ENCODE measurements around the gene GATAD2B.
A peak's percentile ranks its signal among the peaks of the same experiment; 100 is the strongest.

Gene GATAD2B

GRCh38 chr1:153922972-153923925 is at the start of gene GATAD2B:
Gene GATAD2B (minus strand): TSS chr1:153922972. CDS start chr1:153828347, 94,625 bp downstream.
- DNase-seq, result peak; percentile 100

GRCh38 chr1:153970346-153970745 is 47.6 kb upstream of the GATAD2B start:
- no peak for DNase-seq

- no peak for DNase-seq
These were observed 46.2 kb upstream of the GATAD2B start for GRCh38 chr1:153968972-153969371.

GRCh38 chr1:153968408-153968807 is 45.6 kb upstream of the GATAD2B start:
- peak; percentile 55 for DNase-seq

GRCh38 chr1:153968000-153968363 is 45.2 kb upstream of the GATAD2B start:
- DNase-seq, result no peak

- DNase-seq, result peak; percentile 100
These were observed 44.6 kb upstream of the GATAD2B start, which contains the start of gene CREB3L4 for GRCh38 chr1:153967107-153967999. Gene CREB3L4 (plus strand): TSS chr1:153967902. CDS start chr1:153968526, 624 bp downstream.

- peak; percentile 51 for DNase-seq
These were observed 41.1 kb upstream of the GATAD2B start for GRCh38 chr1:153963850-153964331.

GRCh38 chr1:153963030-153963849 is 40.5 kb upstream of the GATAD2B start, which contains the start of gene SLC39A1:
Gene SLC39A1 (minus strand): TSS chr1:153963537. CDS start chr1:153962715, 822 bp downstream.
- peak; percentile 99 for DNase-seq

GRCh38 chr1:153962088-153963029 is 39.6 kb upstream of the GATAD2B start:
- DNase-seq, result no peak

GRCh38 chr1:153961421-153961820 is 38.6 kb upstream of the GATAD2B start:
- no peak for DNase-seq

- DNase-seq, result no peak
These were observed 37.4 kb upstream of the GATAD2B start for GRCh38 chr1:153960206-153960605.

GRCh38 chr1:153959454-153959853 is 36.7 kb upstream of the GATAD2B start:
- DNase-seq, result no peak

- DNase-seq, result no peak
These were observed 36.1 kb upstream of the GATAD2B start for GRCh38 chr1:153958961-153959260.

- peak; percentile 100 for DNase-seq
These were observed 35.6 kb upstream of the GATAD2B start, which contains the start of gene CRTC2 for GRCh38 chr1:153958111-153958960. Gene CRTC2 (minus strand): TSS chr1:153958612. CDS start chr1:153958497, 115 bp downstream.

GRCh38 chr1:153957744-153958110 is 35.0 kb upstream of the GATAD2B start:
- DNase-seq, result no peak

GRCh38 chr1:153956997-153957715 is 34.4 kb upstream of the GATAD2B start:
- DNase-seq, result no peak

GRCh38 chr1:153954826-153955225 is 32.1 kb upstream of the GATAD2B start:
- no peak for DNase-seq

- DNase-seq, result no peak
These were observed 31.1 kb upstream of the GATAD2B start for GRCh38 chr1:153953859-153954365.

- DNase-seq, result no peak
These were observed 29.0 kb upstream of the GATAD2B start for GRCh38 chr1:153951801-153952200.

All from NCI-H1092 treated with DMSO at 0.1 percent for 48 hours (cell line).